Fibroblast of lung (primary cell): Measurements from ENCODE around the gene RPRM.

Experiments used
- CTCF ChIP-seq, 2 donors: IDR thresholded peaks in 1 of 2; conservative IDR thresholded peaks in 1 of 2; 1 replicate in 1 of 2; 2 replicates in 1 of 2; pipeline ENCODE4 v1.5.1; 2011 to 2012; ENCODE audit warnings: low read length in 2 of 2, control low read depth in 1 of 2, inconsistent platforms in 1 of 2, low read depth in 1 of 2, mild to moderate bottlenecking in 1 of 2
- EZH2 ChIP-seq: IDR thresholded peaks from 2 replicates; pipeline ENCODE4 v1.5.1; 2012; ENCODE audit warnings: low read length, control low read depth, mild to moderate bottlenecking; ENCODE audit errors: missing control alignments

- TF ChIP-seq CTCF (conservative IDR thresholded peaks at IDR 0.05 in 1 of 2, IDR thresholded peaks at IDR 0.05 in 1 of 2; ENCODE audit: low read depth in 1 of 2, low read length in 2 of 2) (peak; percentile 58 to 67), EZH2 (peak; percentile 68)
These were observed at the start of gene RPRM for GRCh38 chr2:153478289-153479261.
